NCI-H187 treated with DMSO at 0.1 percent for 48 hours (cell line): ENCODE data around the gene DNAJC4.
A peak's percentile ranks its signal among the peaks of the same experiment; 100 is the strongest.
"Not testable (repeated sequence)": the region's sequence is repeated elsewhere in the genome, so short reads cannot be mapped to it uniquely, and the experiment has no call there.

Experiments
- DNase-seq: peaks from one replicate; lab custom pipeline; 2025; lab: John Stamatoyannopoulos, UW

DNAJC4 gene

DNA sequence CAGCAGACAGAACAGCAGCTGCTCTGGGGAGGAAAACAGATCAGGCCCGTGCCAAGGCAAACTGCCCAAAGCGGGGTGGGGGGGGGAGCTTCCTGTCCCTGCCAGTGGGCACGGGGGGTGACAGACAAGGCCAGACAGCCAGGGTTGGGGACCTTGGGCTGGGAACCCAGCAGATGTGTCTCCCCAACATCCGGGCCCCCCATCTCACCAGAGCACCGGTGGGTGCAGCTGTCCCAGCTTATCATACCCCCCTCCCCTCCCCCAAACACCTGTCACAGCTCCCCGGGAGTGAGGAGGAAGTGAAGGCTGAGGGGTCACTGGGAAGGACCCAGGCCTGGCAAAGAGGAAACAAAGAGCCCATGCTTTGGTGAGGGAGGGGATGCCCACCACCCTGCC lies 15.1 kb downstream of the DNAJC4 start:
- DNase-seq, result no peak

GRCh38 chr11:64245797-64246620 lies 15.7 kb downstream of the DNAJC4 start:
- no peak for DNase-seq

- not testable (repeated sequence) for DNase-seq
Observed at GRCh38 chr11:64246621-64246870, 16.2 kb downstream of the DNAJC4 start.

DNA sequence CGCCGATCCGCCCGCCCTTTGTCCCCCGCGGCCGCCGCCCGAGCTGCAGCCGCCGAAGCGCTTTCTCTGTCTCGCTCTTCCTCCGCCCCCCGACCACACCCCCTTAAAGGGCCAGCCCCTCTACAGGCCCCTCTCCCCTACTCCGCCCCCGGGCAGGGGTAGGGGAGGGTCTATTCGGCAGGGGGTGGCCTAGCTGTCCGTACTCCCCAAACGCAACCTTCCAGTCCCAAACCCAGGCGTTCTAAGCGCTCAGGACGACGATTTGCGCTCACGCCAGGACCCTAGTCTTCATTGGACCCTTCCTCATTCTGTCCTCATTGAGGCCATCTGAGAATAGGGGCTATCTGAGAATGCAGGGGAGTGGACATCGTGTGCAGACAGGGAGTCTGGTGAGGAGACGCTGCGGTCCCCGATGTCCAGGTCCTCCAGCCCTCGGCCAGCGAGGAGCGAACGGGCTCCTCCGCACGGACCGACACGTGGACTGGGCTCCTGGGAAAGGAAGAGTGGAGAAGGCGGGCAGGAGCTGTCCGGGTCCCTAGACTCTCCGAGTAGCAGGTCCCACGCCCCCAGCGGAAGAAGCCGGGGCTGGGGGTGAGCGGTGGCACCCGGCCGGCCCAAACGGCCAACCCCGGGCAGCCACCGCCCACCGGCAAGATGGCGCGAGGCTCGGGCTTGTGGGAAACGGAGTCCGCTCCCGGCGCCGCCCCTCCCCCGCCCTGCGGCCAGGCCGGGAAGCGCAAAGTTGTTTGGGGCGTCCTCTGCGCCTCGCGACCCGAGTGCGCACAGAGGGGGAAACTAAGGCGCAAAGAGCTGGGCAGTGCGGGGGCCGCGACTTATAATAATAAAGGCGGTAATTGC lies 16.8 kb downstream of the DNAJC4 start, which contains the start of gene PPP1R14B:
PPP1R14B (minus strand) TSS at position 73 of the 858 bp plus-strand sequence. CDS start 270 bp downstream, outside the sequence.
- DNase-seq, result peak; percentile 48

DNA sequence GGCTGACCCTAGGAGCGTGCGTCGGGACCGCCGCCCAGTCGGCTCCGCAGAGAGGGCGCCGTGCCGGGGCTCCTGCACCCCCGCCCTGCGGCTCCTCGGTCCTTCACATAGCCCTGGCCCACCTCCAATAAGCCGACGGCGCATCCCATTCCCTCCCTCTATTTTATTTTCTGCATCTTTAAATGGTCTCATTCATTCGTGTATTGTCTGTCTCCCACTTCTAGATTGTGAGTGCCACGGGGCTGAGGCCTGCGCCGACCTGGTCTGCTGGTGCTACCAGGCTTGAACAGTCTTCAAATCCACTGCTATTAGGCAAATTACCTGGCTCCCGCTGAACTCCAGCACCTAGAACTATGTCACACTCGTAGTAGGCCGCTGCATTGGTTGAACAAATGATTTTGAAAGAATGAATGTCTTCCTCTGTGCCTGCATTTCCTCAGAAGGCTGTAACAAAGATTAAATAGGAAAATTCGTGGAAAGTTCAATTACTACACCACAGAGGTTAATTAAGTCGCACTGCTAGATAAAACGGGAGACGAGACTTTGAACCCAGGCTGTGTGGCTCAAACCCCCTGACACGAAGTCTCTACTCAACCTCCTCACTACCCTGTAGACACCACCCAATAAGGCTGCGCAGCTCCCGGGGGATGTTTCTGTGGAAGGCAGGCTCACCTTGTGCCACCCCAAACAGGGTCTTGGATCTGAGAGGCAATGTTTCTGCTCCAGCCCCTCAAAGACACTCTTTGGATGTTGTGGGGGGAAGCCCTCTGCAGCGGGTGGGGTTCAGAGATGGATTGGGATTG lies 17.6 kb downstream of the DNAJC4 start:
- no peak for DNase-seq

DNA sequence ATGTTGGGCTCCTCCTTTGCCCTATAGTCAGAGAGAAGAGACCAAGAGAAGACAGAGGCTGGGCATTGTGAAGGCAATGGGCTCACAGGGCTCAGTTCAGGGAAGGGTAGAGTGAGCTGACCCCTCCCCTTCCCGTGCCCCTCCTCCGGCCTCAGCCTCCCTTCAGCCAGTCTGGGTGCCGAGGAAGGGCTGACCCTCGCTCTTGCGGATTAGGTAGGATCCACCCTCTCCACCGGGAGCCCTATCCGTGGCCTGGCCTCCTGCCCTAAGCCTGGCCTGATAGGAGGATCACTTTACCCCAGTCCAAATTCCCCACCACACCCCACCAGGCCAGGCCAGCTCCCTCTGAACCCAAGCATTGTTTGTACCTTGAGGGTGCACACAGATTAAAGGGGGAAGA lies 18.2 kb downstream of the DNAJC4 start:
- no peak for DNase-seq

- no peak for DNase-seq
Observed at GRCh38 chr11:64249038-64249437, 18.7 kb downstream of the DNAJC4 start.

DNA sequence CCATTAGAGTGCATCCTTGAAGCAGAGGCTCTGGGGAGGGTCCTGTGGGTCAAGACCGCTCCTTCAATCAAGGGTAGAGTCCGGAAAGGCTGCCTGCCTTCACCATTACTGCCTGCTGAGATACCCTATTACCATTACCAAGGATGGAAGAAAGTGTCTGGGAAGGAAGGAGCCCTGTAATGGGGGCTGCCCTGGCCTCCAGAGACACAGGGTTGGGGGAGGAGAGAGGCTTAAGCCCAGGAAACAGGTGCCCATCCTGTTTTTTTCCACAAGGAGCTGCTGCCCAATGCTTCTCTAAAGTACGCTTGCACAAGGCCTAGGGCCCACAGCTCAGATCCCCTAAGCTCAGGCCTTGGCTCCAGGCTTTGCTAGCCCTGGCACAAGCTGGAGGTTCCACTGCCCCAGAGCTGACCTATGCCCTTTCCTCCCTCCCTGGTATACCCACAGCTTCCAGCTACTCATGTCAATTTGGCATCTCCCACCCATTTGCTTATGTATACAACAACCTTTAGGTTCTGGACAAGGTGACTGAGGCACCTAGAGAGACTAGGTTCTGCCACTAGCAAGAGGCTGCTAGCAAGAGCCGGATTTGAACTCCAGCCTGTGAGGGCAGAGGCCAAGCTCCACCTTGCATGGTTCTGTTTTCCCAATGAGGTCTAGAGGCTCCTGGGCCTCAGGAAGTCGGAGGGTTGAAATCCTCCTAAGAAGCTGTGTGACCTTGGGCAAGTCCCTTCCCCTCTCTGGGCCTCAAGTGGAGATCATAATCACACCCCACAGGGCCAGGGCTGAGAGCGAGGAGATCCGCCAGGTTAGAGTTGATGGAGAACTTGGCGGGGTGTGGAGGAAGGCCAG lies 19.4 kb downstream of the DNAJC4 start:
- no peak for DNase-seq

DNA sequence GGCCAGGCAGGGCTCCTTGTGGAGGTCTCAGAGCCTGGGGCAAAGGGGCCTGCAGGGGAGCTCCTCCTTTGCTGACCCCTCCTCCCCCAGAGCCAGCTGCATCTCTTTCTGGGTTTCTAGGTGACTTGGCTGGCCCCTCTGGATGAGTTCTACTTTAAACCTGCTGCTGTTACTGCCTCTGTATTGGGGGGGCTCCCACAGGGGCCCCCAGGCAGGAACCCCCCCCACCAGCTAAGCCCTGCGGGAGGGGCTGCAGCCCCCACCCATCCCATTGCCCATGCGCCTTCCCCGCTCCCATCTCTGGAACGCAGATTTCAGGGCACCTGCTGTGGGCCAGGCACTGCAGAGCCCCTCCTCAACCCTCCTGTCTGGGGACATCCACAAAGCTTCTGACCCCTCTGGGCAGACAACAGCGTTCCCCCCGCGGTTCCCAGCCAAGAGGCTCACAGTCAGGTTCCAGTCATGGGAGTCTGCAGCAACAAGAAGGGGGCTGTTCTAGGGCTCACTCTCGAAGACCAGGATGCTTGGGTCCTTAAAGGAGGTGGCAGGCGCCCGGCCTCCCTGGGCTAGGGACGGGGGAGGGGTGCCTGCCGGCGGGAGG lies 20.2 kb downstream of the DNAJC4 start:
- DNase-seq, result no peak

- DNase-seq, result no peak
Observed at GRCh38 chr11:64251016-64251752, 20.8 kb downstream of the DNAJC4 start, which contains the start of gene PLCB3. Gene PLCB3 (plus strand): TSS chr11:64251530. CDS start chr11:64251650, 120 bp downstream.

DNA sequence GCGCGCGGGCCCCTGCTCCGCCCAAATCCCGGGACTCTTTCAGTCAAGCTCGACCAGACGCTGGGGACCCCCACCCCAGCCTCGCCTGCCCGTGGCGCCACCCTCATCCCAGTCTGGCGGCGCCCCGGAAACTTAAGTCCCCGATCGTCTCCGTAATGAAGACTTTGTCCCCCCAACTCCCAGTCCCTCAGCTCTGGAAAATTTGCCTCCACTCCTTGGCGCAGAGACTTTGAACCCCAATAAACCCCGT lies 21.3 kb downstream of the DNAJC4 start:
- no peak for DNase-seq

DNA sequence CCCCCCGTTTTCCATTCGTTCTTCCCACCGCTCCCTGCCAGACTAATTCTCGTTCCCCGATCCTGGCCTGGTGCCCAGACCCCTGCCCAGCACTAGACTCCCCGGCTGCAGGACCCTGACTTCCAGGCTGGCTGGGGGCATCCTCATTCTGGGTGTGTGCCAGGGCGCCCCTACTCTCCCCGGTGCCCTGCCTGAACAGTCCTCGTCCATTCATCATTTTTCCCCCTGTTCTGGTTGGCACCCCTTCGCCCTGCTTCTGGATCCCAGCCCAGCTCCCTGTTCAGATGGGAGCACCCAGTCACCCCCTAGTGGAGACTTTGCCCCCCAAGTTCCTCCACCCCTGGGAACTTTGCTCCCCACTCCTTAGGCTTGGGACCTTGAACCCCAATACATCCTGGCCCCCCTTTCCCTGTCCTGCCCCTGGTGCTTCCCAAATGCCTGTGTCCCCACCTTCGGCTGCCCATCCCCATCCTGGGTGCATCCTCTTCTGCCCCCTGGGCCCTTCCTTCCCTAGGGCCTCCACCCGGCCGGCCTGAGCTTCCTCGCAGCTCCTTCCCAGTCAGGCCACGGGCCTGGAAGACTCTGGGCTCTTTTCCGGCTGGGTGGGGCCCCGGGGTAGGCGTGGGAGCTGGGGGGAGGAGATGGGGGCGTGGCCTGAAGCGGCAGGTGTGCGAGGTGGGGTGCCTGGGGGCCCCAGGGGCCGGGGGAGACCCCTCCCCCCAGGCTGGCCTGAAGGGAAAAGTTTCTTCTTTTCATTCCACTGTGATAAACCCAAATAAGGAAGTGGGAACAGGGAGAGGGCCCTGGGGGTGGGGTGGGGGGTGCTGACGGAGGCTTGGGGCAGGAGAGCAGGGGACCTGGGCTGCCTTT lies 21.9 kb downstream of the DNAJC4 start:
- no peak for DNase-seq

DNA sequence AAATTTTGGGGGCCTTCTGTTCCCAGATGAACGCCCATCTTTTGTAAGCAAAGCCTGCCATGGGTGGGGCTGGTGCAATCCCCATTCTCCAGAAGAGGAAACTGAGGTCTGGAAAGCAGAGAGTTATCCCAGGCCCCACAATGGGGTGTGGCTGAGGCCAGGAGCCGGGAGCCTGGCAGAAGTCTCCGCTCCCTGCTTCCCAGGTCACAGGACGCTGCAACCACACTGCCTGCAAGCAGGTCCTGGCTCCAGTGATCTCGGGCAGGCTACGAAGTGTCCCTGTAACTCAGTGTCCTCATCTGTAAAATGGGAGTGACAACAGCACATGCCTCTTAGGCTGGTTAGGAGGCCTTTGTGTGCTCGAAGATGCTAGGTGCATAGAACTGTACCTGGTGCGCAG lies 22.7 kb downstream of the DNAJC4 start:
- DNase-seq, result no peak

DNA sequence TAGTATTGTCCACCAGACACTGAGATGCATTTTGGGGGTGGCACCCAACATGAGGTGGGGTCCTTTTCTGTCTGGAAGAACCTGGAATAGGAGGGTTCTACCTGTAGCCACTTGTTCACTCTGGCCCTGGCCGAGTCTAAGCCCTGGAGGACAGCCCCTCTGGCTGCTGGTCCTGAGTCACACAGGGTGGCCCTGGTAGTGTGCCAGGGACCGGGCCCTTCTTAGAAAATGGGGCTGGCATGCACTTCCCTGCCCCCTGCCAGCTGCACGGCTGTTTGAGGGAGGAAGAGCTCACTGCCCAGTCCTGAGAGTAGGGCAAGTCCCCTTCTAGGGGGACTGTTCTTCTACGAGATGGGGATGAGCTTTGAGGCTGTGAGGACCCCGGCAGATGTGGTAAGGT lies 23.1 kb downstream of the DNAJC4 start:
- no peak for DNase-seq

DNA sequence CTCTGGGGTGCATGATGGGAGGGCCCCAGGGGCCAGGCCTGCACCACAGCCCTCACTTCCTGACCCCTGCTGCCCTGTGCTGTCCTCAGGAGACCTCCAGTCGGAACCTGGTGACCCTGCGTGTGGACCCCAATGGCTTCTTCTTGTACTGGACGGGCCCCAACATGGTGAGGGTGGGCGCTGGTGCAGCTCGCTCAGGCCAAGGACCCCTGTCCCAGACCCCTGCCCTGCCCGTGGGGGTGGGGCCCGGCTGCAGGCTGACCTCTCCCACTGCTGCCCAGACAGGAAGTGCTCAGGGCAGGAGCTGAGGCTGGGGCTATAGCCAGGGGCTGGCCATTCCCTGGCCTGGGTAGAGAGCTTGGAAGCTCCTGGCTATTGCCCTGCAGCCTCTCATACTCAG lies 24.0 kb downstream of the DNAJC4 start:
- no peak for DNase-seq

DNA sequence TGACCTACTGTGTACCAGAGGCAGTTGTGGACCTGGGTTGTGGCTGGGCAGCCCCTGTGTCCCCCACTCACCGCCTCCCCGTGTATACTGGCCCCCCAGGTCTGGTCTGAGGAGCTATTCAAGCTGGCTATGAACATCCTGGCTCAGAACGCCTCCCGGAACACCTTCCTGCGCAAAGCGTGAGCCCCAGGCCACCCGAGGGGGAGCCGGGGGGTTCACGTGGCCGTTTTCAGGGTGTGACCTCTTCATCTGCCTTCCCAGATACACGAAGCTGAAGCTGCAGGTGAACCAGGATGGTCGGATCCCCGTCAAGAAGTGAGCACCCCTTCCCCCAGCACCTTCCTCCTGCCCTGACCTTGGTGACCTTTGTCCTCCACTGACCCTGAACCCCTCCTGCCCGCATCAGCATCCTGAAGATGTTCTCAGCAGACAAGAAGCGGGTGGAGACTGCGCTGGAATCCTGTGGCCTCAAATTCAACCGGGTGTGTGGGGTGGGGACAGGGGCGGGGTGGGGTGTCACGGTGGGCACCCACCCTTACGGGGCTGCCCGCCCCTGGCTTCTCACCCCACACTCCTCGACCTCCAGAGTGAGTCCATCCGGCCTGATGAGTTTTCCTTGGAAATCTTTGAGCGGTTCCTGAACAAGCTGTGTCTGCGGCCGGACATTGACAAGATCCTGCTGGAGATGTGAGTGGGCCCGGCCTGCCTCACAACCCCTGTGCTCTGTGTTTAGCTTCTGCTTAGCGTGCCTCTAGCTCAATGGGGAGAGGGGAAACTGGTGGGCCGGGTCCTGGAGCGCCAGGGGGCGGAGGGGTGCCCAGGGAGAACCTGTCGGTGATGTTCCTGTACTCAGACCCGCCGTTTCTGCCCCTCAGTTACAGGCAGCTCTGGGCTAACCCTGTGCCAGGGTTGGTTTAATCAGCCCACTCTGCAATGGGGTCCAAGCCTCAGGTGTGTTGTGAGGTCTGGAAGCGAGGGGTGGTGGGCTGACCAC lies 25.1 kb downstream of the DNAJC4 start:
- DNase-seq, result no peak

GRCh38 chr11:64256300-64256699 lies 26.0 kb downstream of the DNAJC4 start:
- DNase-seq, result no peak

DNA sequence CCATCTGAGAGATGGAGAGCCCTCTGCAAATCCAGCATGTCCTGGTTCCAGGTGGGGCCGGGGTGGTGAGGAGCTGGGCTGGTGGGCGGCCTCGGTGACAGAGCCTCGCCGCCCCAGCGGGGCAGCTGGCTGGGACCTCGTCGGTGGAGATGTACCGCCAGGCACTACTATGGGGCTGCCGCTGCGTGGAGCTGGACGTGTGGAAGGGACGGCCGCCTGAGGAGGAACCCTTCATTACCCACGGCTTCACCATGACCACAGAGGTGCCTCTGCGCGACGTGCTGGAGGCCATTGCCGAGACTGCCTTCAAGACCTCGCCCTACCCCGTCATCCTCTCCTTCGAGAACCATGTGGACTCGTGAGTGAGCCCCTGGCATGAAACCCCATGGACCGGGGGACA lies 28.0 kb downstream of the DNAJC4 start:
- DNase-seq, result no peak
